ENCODE results near the gene ARHGAP42.
A peak's percentile ranks its signal among the peaks of the same experiment; 100 is the strongest.

Gene ARHGAP42

GRCh38 chr11:100830978-100831732 is 144.1 kb downstream of the ARHGAP42 start:
- Histone ChIP-seq H3K4me1 (ENCODE audit: control insufficient read depth, insufficient read depth, low read length, poor library complexity, severe bottlenecking) (peaks cover 44% of the 10 kb centered on the region), H3K9me3 (ENCODE audit: control insufficient read depth, low read length) (no peaks in the 10 kb centered on the region), H3K27ac (ENCODE audit: low read depth, low read length, severe bottlenecking) (peak overlapping the region; percentile 51), H3K4me3 (ENCODE audit: extremely low read depth, insufficient read depth, low read length, poor library complexity, severe bottlenecking) (no peak overlapping the region), H3K36me3 (ENCODE audit: control insufficient read depth, insufficient read depth, low read length) (no peaks in the 10 kb centered on the region)
- WGBS, 2 experiments (ENCODE audit: insufficient coverage in 2 of 2): 65 to 100% methylated on average over 1 to 2 of the region's 6 CpGs

- no peaks in the 10 kb centered on the region for H3K9me3 ChIP-seq (ENCODE audit: control insufficient read depth, low read length)
- H3K4me1 ChIP-seq (ENCODE audit: control insufficient read depth, insufficient read depth, low read length, poor library complexity, severe bottlenecking): peaks cover 44% of the 10 kb centered on the region
- WGBS, 2 experiments (ENCODE audit: insufficient coverage in 2 of 2): 87 to 95% methylated on average over 4 to 5 of the region's 5 CpGs
- no peak overlapping the region for H3K27ac ChIP-seq (ENCODE audit: low read depth, low read length, severe bottlenecking)
- no peaks in the 10 kb centered on the region for H3K36me3 ChIP-seq (ENCODE audit: control insufficient read depth, insufficient read depth, low read length)
- no peak overlapping the region for H3K4me3 ChIP-seq (ENCODE audit: extremely low read depth, insufficient read depth, low read length, poor library complexity, severe bottlenecking)
Measured at GRCh38 chr11:100831929-100832494, 144.9 kb downstream of the ARHGAP42 start.

GRCh38 chr11:100832829-100833228 is 145.7 kb downstream of the ARHGAP42 start:
- H3K36me3 ChIP-seq (ENCODE audit: control insufficient read depth, insufficient read depth, low read length): no peaks in the 10 kb centered on the region
- no peaks in the 10 kb centered on the region for H3K9me3 ChIP-seq (ENCODE audit: control insufficient read depth, low read length)
- H3K4me1 ChIP-seq (ENCODE audit: control insufficient read depth, insufficient read depth, low read length, poor library complexity, severe bottlenecking): peaks cover 38% of the 10 kb centered on the region
- no peak overlapping the region for H3K27ac ChIP-seq (ENCODE audit: low read depth, low read length, severe bottlenecking)
- WGBS, 2 experiments (ENCODE audit: insufficient coverage in 2 of 2): 86% methylated on average over 1 of the region's 1 CpG; no CpG with 5 or more reads in 1 of the 2 experiments
- H3K4me3 ChIP-seq (ENCODE audit: extremely low read depth, insufficient read depth, low read length, poor library complexity, severe bottlenecking): no peak overlapping the region

GRCh38 chr11:100833276-100833675 is 146.2 kb downstream of the ARHGAP42 start:
- no peak overlapping the region for H3K4me3 ChIP-seq (ENCODE audit: extremely low read depth, insufficient read depth, low read length, poor library complexity, severe bottlenecking)
- H3K36me3 ChIP-seq (ENCODE audit: control insufficient read depth, insufficient read depth, low read length): no peaks in the 10 kb centered on the region
- H3K27ac ChIP-seq (ENCODE audit: low read depth, low read length, severe bottlenecking): no peak overlapping the region
- peaks cover 33% of the 10 kb centered on the region for H3K4me1 ChIP-seq (ENCODE audit: control insufficient read depth, insufficient read depth, low read length, poor library complexity, severe bottlenecking)
- H3K9me3 ChIP-seq (ENCODE audit: control insufficient read depth, low read length): no peaks in the 10 kb centered on the region

- H3K4me3 ChIP-seq (ENCODE audit: extremely low read depth, insufficient read depth, low read length, poor library complexity, severe bottlenecking): no peak overlapping the region
- no CpG with 5 or more reads among the region's 1 CpG for WGBS, 2 experiments (ENCODE audit: insufficient coverage in 2 of 2)
- peaks cover 3% of the 10 kb centered on the region for H3K36me3 ChIP-seq (ENCODE audit: control insufficient read depth, insufficient read depth, low read length)
- H3K27ac ChIP-seq (ENCODE audit: low read depth, low read length, severe bottlenecking): no peak overlapping the region
- H3K9me3 ChIP-seq (ENCODE audit: control insufficient read depth, low read length): peaks cover 4% of the 10 kb centered on the region
- H3K4me1 ChIP-seq (ENCODE audit: control insufficient read depth, insufficient read depth, low read length, poor library complexity, severe bottlenecking): peaks cover 25% of the 10 kb centered on the region
Measured at GRCh38 chr11:100835854-100836253, 148.8 kb downstream of the ARHGAP42 start.

- peaks cover 4% of the 10 kb centered on the region for H3K9me3 ChIP-seq (ENCODE audit: control insufficient read depth, low read length)
- H3K4me3 ChIP-seq (ENCODE audit: extremely low read depth, insufficient read depth, low read length, poor library complexity, severe bottlenecking): no peak overlapping the region
- no peak overlapping the region for H3K27ac ChIP-seq (ENCODE audit: low read depth, low read length, severe bottlenecking)
- 100% methylated on average over 1 of the region's 2 CpGs; no CpG with 5 or more reads in 1 of the 2 experiments for WGBS, 2 experiments (ENCODE audit: insufficient coverage in 2 of 2)
- H3K4me1 ChIP-seq (ENCODE audit: control insufficient read depth, insufficient read depth, low read length, poor library complexity, severe bottlenecking): peaks cover 17% of the 10 kb centered on the region
- peaks cover 3% of the 10 kb centered on the region for H3K36me3 ChIP-seq (ENCODE audit: control insufficient read depth, insufficient read depth, low read length)
Measured at GRCh38 chr11:100837311-100837710, 150.2 kb downstream of the ARHGAP42 start.

- H3K9me3 ChIP-seq (ENCODE audit: control insufficient read depth, low read length): peaks cover 4% of the 10 kb centered on the region
- 100% methylated on average over 1 of the region's 4 CpGs; no CpG with 5 or more reads in 1 of the 2 experiments for WGBS, 2 experiments (ENCODE audit: insufficient coverage in 2 of 2)
- peaks cover 6% of the 10 kb centered on the region for H3K4me1 ChIP-seq (ENCODE audit: control insufficient read depth, insufficient read depth, low read length, poor library complexity, severe bottlenecking)
- peaks cover 3% of the 10 kb centered on the region for H3K36me3 ChIP-seq (ENCODE audit: control insufficient read depth, insufficient read depth, low read length)
- no peak overlapping the region for H3K4me3 ChIP-seq (ENCODE audit: extremely low read depth, insufficient read depth, low read length, poor library complexity, severe bottlenecking)
- H3K27ac ChIP-seq (ENCODE audit: low read depth, low read length, severe bottlenecking): no peak overlapping the region
Measured at GRCh38 chr11:100841711-100842407, 154.8 kb downstream of the ARHGAP42 start.

- Histone ChIP-seq H3K36me3 (ENCODE audit: control insufficient read depth, insufficient read depth, low read length) (no peaks in the 10 kb centered on the region), H3K9me3 (ENCODE audit: control insufficient read depth, low read length) (no peaks in the 10 kb centered on the region), H3K4me3 (ENCODE audit: extremely low read depth, insufficient read depth, low read length, poor library complexity, severe bottlenecking) (no peak overlapping the region), H3K27ac (ENCODE audit: low read depth, low read length, severe bottlenecking) (no peak overlapping the region), H3K4me1 (ENCODE audit: control insufficient read depth, insufficient read depth, low read length, poor library complexity, severe bottlenecking) (no peaks in the 10 kb centered on the region)
- WGBS, 2 experiments (ENCODE audit: insufficient coverage in 2 of 2): 50 to 58% methylated on average over 2 to 3 of the region's 3 CpGs
Measured at GRCh38 chr11:100847696-100848216, 160.7 kb downstream of the ARHGAP42 start.

- Histone ChIP-seq H3K4me3 (ENCODE audit: extremely low read depth, insufficient read depth, low read length, poor library complexity, severe bottlenecking) (no peak overlapping the region), H3K27ac (ENCODE audit: low read depth, low read length, severe bottlenecking) (peak overlapping the region; percentile 63), H3K36me3 (ENCODE audit: control insufficient read depth, insufficient read depth, low read length) (no peaks in the 10 kb centered on the region), H3K9me3 (ENCODE audit: control insufficient read depth, low read length) (no peaks in the 10 kb centered on the region), H3K4me1 (ENCODE audit: control insufficient read depth, insufficient read depth, low read length, poor library complexity, severe bottlenecking) (no peaks in the 10 kb centered on the region)
- 83 to 89% methylated on average over 1 to 2 of the region's 4 CpGs for WGBS, 2 experiments (ENCODE audit: insufficient coverage in 2 of 2)
Measured at GRCh38 chr11:100849009-100849900, 162.2 kb downstream of the ARHGAP42 start.

GRCh38 chr11:100849901-100850235 is 162.8 kb downstream of the ARHGAP42 start:
- WGBS, 2 experiments (ENCODE audit: insufficient coverage in 2 of 2): no CpG with 5 or more reads among the region's 4 CpGs
- H3K36me3 ChIP-seq (ENCODE audit: control insufficient read depth, insufficient read depth, low read length): no peaks in the 10 kb centered on the region
- H3K9me3 ChIP-seq (ENCODE audit: control insufficient read depth, low read length): no peaks in the 10 kb centered on the region
- no peak overlapping the region for H3K4me3 ChIP-seq (ENCODE audit: extremely low read depth, insufficient read depth, low read length, poor library complexity, severe bottlenecking)
- no peaks in the 10 kb centered on the region for H3K4me1 ChIP-seq (ENCODE audit: control insufficient read depth, insufficient read depth, low read length, poor library complexity, severe bottlenecking)
- no peak overlapping the region for H3K27ac ChIP-seq (ENCODE audit: low read depth, low read length, severe bottlenecking)

Measured in mesodermal cell (in vitro differentiated cells).